NCI-H226 (cell line): ENCODE results near the gene ADAMTS7.
"Not testable (repeated sequence)": the region's sequence is repeated elsewhere in the genome, so short reads cannot be mapped to it uniquely, and the experiment has no call there.

Source experiments
- DNase-seq: peaks from one replicate; pipeline ENCODE4 v3.0.0-alpha.2; 2015

Gene ADAMTS7, protein sequence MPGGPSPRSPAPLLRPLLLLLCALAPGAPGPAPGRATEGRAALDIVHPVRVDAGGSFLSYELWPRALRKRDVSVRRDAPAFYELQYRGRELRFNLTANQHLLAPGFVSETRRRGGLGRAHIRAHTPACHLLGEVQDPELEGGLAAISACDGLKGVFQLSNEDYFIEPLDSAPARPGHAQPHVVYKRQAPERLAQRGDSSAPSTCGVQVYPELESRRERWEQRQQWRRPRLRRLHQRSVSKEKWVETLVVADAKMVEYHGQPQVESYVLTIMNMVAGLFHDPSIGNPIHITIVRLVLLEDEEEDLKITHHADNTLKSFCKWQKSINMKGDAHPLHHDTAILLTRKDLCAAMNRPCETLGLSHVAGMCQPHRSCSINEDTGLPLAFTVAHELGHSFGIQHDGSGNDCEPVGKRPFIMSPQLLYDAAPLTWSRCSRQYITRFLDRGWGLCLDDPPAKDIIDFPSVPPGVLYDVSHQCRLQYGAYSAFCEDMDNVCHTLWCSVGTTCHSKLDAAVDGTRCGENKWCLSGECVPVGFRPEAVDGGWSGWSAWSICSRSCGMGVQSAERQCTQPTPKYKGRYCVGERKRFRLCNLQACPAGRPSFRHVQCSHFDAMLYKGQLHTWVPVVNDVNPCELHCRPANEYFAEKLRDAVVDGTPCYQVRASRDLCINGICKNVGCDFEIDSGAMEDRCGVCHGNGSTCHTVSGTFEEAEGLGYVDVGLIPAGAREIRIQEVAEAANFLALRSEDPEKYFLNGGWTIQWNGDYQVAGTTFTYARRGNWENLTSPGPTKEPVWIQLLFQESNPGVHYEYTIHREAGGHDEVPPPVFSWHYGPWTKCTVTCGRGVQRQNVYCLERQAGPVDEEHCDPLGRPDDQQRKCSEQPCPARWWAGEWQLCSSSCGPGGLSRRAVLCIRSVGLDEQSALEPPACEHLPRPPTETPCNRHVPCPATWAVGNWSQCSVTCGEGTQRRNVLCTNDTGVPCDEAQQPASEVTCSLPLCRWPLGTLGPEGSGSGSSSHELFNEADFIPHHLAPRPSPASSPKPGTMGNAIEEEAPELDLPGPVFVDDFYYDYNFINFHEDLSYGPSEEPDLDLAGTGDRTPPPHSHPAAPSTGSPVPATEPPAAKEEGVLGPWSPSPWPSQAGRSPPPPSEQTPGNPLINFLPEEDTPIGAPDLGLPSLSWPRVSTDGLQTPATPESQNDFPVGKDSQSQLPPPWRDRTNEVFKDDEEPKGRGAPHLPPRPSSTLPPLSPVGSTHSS (N-terminal part only)

DNA sequence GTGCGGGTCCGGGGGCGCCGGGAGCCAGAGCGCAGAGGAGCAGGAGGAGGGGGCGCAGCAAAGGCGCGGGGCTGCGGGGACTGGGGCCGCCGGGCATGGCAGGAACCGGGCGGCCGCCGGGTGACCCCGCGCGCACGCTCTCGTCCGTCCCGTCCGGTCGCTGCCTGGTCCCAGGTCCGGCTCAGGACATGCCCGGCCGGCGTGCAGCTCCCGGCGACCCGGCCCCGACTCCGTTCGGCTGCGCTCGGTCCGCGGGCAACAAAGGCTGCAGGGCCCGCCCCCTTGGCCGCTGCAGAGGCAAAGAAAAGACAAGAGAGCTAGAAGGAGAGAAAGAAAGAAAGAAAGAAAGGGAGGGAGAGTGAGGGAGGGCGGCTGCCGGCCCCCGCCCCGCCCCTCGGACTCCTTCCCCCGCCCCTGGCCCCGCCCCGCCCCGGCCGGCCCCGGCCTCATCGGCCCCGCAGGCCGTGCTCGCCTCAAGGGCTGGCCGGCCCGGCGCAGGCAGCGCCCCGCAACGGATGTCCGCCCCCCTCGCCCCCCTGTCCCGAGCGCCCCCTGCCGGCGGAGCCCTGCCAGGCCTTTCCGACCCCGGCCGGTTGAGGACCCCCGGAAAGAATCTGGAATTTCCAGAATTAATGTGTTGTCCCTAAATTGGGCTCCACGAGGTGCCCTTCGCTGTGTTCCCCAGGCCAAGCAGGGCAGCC is at the start of gene ADAMTS7:
TSS of gene ADAMTS7 (minus strand) at position 341 of the 701 bp plus-strand sequence. CDS start at position 97, 244 bp downstream.
- peak; percentile 79 for DNase-seq

DNA sequence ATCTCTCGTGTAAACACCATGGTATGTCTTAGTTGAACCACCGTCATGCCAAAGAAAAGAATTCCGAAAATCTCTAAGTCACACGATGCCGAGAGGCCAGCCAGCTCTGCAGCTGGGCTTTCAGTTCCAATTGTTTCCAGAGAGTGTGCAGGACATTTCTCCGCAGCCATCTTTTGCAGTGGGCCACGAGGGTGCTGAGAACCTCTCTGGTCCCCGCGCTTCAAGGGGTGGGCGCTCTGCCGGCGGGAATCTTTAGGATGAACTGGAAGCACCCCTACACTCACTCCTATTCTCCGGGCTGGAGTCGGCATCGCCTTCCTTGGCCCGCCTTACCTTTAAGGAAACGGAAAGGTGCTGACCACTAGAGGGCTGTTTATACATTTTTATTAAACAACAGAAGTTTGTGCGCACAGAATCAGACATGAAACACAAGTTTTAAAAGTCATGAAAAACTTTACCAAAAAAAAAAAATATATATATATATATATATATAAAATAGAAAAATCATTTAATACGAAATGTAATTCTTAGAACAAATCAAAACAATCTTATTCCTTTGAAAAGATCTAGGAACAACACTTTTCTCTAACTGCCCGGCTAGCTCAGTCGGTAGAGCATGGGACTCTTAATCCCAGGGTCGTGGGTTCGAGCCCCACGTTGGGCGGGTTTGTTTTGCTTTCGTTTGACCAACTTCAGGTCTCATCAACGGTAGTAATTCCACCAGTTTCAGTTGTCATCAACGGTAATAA is 48.9 kb upstream of the ADAMTS7 start:
- DNase-seq, result peak; percentile 81

DNA sequence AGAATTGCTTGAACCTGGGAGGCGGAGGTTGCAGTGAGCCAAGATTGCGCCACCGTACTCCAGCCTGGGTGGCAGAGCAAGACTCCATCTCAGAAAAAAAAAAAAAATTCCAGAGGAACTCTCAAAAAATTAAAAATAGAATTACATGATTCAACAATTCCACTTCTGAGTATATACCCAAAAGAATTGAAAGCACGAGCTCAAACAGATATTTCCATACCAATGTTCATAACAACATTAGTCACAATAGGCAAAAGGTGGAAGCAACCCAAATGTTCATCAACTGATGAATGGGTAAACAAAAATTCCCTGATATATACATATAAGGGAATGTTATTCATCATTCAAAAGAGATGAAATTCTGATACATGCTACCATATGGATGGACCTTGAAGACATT is 44.5 kb upstream of the ADAMTS7 start:
- DNase-seq, result no peak

DNA sequence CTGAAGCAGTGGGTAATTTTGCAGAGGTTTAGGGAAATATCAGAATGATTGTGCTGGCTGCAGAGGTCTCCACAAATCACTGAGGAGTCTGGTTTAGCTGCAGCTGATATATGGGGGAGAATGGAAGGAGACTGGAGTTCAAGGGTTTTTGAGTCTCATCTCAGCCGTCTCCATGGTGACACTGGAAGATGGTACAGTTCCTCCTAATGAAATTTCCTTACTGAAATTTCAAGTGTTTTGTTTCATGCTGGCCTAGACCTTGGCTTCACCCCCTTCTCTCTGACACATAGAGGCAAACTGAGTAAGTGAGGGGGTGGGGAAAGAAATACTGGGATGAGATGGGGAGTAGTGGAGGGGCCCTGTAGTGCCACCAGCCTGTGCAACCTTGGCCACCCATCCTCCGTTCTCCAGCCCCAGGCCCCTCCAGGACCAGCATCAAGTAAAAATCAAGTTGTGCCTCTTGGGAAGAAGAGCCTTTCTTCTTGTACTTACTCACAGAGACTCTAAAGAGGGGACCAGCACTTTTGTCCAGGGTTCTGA is 43.6 kb upstream of the ADAMTS7 start:
- no peak for DNase-seq

DNA sequence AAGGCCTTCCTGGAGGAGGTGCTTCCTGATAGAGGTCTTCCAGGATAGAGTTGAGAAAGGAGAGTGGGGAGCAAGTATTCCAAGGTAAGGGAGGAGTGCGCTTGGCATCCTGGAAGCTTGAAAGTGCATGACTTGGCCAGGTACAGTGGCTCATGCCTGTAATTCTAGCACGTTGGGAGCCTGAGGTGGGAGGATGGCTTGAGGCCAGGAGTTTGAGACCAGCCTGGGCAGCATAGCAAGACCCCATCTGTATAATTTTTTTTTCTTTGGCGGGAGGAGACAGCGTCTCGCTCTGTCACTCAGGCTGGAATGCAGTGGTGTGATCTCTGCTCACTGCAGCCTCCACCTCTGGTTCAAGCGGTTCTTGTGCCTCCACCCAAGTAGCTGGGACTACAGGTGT is 42.2 kb upstream of the ADAMTS7 start:
- DNase-seq, result no peak

DNA sequence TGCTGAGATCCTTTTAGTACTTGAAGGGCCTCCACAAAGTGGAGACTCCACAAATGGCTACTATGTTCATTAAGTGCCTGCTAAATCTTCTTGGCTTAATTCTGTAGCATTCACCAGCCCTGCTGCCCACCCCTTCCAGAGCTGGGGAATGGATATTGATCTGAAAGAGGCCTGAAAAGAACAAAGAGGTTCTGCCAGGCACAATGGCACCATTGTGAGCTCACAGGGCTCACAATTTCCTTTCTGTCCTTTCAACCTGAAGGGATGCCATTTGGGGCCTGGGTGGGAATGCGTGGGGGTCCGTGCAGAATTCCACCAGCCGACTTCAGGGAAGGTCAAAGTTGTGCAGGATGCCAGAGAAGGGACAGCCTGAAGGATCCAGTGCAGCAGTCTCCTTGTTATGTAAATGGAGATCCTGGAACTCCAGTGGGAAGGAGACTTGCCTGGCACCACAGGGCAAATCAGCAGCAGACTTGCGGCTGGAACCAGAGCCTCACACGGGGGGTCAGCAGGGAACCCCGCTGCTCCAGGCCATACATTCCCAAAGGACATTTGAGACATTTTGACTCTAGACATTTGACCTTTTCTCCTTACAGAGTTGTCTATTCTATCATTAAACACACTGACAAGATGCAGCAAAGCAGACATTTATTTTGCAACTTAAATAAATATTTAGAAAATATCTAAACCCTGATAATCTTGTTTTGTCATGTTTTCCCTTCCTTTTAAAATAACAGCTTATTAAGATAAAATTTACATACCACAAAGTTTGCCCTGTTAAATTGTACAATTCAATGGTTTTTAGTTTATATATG is 39.9 kb upstream of the ADAMTS7 start:
- no peak for DNase-seq

DNA sequence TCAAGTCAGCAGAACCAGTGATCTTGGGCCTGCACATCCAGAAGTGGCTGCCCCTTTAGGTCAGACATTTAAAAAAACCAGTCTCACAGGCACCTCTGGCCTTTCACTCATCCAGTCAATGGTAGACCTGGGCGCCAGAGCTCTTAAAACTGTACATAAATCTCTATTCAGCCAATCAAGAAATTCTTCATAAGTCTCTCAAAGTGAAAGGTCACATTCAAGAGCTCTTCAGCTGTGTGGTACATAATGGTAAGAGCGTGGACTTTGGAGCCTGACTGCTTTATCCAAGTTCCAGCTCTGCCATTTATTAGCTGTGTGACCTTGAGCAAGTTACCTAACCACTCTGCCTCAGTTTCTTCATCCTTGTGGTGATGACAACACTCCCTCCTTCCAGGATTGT is 39.1 kb upstream of the ADAMTS7 start:
- DNase-seq, result no peak

DNA sequence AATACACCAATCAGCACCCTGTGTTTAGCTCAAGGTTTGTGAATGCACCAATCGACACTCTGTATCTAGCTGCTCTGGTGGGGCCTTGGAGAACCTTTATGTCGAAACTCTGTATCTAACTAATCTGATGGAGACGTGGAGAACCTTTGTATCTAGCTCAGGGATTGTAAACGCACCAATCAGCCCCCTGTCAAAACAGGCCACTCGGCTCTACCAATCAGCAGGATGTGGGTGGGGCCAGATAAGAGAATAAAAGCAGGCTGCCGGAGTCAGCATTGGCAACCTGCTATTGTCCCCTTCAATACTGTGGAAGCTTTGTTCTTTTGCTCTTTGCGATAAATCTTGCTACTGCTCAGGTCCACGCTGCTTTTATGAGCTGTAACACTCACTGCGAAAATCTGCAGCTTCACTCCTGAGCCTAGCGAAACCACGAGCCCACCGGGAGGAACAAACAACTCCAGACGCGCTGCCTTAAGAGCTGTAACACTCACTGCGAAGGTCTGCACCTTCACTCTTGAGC is 36.2 kb upstream of the ADAMTS7 start:
- DNase-seq, result not testable (repeated sequence)

DNA sequence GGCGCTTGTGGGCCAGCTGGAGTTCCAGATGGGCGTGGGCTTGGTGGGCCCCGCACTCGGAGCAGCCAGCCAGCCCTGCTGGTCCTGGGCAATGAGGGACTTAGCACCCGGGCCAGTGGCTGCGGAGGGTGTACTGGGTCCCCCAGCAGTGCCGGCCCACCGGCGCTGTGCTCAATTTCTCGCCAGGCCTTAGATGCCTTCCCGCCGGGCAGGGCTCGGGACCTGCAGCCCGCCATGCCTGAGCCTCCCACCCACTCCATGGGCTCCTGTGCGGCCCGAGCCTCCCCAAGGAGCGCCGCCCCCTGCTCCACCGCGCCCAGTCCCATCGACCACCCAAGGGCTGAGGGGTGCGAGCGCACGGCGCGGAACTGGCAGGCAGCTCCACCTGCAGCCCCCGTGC is 35.6 kb upstream of the ADAMTS7 start:
- DNase-seq, result not testable (repeated sequence)

DNA sequence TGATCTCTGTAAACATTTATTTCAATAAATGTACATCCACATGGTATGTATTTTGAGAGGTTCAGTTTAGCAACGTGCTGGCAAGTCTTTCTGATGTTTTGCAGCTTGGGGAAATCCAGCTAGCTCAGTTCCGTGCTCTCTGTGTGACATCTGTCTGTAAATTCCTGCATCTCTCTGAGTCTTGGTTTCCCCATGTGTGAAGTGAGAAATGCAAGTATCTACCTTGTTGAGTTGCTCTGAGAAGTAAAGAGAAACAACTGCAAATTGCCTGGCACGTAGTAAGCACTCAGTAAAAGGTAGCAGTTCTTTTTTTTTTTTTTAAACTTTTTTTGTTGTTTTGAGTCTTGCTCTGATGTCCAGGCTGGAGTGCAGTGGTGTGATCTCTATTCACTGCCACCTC is 31.3 kb upstream of the ADAMTS7 start:
- no peak for DNase-seq

DNA sequence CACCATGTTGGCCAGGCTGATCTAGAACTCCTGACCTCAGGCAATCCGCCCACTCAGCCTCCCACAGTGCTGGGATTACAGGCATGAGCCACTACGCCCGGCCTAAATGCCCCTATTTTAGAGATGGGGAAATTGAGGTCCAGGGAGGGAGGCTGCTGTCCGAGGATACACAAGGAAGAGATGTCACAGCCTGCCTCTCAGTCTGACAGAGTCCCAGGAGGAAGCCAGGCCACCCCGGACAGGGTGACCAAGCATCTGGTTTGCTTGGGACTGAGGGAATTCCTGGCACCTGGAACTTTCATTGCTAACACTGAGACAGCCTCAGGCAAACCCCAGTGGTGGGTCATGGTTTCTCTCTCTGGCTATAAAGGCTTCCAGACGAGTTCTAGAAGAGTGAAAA is 30.6 kb upstream of the ADAMTS7 start:
- DNase-seq, result no peak

DNA sequence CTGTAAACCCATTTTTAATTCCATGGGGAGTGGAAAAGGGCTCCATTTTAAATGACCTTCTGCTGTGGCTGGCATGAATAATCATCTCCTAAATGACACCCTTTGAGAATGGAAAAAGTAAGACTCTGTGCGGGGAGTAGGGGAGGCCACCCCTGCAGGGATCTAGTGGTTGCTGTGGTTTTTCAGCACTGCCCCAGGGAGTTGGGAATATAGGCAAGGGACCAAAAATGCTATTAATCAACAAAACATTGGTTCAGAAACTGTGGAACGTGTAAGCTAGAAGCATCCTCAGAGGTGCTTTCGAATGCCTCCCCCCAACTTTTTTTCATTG is 30.1 kb upstream of the ADAMTS7 start:
- DNase-seq, result no peak

DNA sequence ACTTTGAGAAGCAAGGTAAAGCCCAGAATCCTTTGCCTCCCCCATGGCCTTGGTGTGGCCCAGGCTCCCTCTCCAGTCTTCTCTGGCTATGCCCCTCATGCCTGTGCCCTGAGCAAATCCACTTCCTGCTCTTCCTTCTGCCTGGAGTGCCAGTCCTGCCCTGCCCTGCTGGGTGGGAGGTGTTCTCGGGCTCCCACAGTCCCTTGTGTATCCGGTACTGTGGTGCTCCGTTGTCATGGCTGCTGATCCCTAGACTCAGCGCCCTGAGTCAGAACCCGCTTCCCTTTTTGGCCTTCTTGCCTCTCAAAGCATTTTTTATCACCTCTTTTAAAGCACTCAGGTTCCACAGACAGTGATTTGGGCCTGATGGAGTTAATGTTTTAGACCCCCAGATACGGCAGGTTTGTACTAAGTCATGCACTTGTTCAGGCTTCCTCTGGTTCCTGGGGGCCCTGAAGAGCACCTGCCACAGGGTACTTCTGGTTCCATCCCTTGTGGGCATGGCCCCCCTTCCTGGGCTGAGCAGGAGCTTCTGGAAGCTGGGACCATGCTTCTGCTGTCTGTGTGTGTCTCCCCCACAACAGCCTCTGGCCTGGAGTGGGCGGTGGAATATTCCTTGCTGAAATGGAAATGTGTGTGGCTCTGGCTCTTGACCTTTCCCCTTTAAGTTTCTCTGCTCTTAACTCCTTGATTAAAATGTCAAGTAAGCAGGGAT is 29.6 kb upstream of the ADAMTS7 start:
- no peak for DNase-seq

DNA sequence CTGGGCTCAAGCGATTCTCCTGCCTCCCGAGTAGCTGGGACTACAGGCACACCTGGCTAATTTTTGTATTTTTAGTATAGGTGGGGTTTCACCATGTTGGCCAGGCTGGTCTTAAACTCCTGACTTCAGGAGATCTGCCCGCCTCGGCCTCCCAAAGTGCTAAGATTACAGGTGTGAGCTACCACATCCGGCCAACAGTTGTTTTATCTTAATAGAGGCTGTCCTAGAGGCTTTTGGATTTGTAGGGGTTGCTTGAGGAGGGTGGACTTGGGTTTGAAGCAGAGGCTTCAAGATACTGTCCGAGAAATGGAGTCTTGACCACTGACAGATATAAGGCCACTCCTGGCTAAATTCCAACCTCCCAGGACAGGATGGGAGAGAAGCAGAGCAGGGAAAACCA is 27.9 kb upstream of the ADAMTS7 start:
- DNase-seq, result not testable (repeated sequence)

DNA sequence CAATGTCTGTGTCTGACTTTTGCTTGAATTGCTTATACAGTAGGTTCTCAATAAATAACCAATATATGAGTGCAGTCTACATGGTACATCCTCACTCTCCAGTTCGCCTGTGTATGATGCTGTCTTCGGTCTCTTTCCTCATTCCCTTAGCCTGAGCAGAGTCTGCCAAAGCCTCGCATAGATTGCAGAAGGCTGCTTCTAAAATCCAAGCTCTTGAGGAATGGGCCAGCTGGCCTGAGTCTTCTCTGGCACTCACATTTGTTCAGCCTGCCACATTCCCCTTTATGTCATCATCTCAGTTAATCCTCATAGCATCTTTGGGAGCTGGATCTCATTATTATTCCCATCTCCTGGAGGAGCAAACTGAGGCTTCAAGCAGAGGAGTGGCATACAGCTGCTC is 27.2 kb upstream of the ADAMTS7 start:
- DNase-seq, result no peak

DNA sequence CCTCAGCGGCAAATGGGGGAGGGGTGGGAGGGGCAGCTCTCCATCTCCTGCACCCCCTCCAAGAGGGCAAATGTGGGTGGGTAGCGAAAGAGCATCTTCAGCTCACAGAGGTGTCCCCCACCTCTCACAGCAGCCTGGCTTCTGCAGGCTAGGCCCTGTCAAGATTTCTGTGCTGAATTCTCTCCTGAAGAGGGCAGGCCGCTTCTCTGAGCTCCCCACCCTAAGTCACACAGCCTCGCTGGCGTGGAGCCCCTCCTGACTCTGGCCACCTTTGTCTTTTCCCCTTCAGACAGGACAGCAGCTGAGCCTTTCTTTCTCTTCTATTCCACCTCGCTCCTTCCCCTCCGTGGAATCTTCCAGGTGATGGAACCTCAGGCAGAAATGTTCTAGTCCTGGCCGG is 26.3 kb upstream of the ADAMTS7 start:
- DNase-seq, result no peak

DNA sequence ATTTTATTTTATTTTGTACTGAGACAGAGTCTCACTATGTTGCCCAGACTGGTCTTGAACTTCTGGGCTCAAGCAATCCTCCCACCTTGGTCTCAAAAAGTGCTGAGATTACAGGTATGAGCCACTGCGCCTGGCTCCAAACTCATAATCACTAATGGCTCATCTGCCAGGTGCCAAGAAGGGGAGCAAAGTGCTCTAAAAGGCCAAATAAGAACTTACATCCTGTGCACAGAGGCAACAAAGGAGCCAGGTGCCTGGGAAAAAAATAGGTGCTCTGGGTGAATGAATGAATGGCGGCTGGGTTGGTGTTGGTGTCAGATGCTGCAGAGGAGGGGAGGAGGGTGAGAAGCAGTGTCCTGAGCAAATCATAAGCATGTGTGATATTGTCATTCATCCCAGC is 25.9 kb upstream of the ADAMTS7 start:
- no peak for DNase-seq

DNA sequence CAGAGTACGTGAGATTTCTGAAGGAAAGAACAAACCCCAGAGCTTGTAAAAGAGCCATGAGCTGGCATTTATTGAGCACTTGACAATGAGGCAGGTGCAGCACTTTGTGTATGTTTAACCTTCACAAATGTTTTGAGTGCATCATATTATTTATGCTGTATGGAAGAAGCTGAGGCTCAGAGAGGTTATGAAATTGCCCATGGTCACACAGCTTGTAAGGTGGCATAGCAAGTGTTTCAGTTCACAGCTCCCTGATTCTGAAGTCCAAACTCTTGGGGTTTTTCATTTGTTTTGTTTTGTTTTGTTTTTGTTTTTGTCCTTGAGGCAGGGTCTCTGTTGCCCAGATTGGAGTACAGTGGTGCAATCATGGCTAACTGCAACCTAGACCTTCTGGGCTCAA is 25.1 kb upstream of the ADAMTS7 start:
- DNase-seq, result no peak
